ENCODE data around the gene PRR23E.

PRR23E gene

GRCh38 chr3:127161236-127161635 lies 31.7 kb upstream of the PRR23E start (continued):
- TF ChIP-seq ZNF280D (tag by site-specific recombination; IDR thresholded peaks at IDR 0.05) (no peak), ZNF529 (tag by site-specific recombination; IDR thresholded peaks at IDR 0.05; ENCODE audit: insufficient replicate concordance) (no peak), ZNF660 (tag by site-specific recombination; IDR thresholded peaks at IDR 0.05) (no peak), ZBTB20 (tag by site-specific recombination; IDR thresholded peaks at IDR 0.05) (no peak)
- TF ChIP-seq, protein P1, sequence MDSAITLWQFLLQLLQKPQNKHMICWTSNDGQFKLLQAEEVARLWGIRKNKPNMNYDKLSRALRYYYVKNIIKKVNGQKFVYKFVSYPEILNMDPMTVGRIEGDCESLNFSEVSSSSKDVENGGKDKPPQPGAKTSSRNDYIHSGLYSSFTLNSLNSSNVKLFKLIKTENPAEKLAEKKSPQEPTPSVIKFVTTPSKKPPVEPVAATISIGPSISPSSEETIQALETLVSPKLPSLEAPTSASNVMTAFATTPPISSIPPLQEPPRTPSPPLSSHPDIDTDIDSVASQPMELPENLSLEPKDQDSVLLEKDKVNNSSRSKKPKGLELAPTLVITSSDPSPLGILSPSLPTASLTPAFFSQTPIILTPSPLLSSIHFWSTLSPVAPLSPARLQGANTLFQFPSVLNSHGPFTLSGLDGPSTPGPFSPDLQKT (IDR thresholded peaks at IDR 0.05; ENCODE audit: borderline replicate concordance, low read depth, low read length) = no peak

DNA sequence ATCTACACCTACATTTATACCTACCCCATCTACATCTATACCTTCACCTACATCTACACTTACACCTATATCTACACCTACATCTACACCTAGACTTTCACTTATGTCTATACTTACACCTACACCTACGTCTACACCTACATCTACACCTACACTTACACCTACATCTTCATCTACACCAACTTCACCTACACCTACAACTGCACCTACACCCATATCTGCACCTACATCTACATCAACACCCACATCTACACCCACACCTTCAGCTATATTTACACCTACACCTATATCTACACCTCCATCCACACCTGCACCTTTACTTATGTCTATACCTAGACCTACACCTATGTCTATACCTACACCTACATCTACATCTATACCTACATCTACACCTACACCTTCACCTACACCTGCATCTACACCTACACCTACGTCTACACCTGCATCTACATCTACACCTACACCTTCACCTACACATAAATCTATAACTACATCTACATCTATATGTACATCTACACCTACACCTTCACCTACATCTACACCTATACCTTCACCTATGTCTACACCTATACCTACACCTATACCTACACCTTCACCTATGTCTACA lies 30.9 kb upstream of the PRR23E start:
- CTCF ChIA-PET = no interaction called here
- peak; percentile 86 for TF ChIP-seq ZEB2 (tag by site-specific recombination; IDR thresholded peaks at IDR 0.05)
- TF ChIP-seq ZNF404 (tag by site-specific recombination; IDR thresholded peaks at IDR 0.05) = no peak
- no peak for TF ChIP-seq ZBTB26 (tag by site-specific recombination; optimal IDR thresholded peaks at IDR 0.05)
- peak; percentile 89 for TF ChIP-seq ZFHX2 (tag by site-specific recombination; conservative IDR thresholded peaks at IDR 0.05)
- TF ChIP-seq EGR2 (tag by site-specific recombination; IDR thresholded peaks at IDR 0.05; ENCODE audit: low read depth) = peak; percentile 89
- TF ChIP-seq ZBTB48 (tag by site-specific recombination; IDR thresholded peaks at IDR 0.05) = no peak
- 0 out of 2 replicates have a peak, but pooled peaks have one; percentile 5 for TF ChIP-seq ZNF23 (tag by site-specific recombination; IDR thresholded peaks at IDR 0.05; ENCODE audit: borderline replicate concordance)
- POLR2A ChIA-PET = no interaction called here

DNA sequence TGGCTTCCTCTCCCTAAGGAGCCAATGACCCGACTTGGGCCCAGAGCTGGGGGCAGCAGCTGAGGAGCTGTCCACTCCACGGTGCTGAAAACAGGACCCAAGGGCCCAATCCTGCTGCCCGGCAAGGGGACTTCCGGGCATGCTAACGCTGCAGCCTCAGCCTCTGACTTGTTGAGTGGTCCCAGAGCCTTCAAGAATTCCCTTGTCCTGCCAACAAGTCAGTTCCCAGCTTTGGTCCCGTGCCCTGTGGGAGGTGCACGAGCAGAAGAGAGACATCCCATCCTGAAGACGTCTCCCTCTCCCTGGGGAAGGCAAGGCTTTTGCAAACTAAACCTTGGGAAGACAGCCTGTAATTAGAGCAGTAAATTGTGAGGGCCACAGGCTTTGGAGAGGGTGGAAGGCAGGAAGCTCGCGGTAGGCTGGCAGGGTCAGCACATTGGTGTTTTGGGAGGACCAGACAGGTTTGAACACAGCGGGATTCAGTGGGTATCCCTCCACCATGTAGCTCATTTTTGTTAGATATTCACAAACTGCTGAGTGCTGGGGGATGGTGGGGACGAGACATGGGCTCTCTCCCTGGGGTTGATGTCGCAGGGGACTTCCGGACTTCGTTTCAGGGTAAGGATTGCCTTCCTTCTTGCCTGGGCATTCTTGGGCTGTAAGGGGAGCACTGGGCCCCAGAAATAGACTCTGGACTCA lies 29.8 kb upstream of the PRR23E start:
- ChIA-PET POLR2A (no interaction called here), CTCF (no interaction called here)
- no peak overlapping the region for H3K4me3 ChIP-seq (ENCODE audit: low read depth, low read length)
- H3K27ac ChIP-seq (ENCODE audit: extremely low read depth, low read depth, low read length) = no peak overlapping the region
- H3K9me3 ChIP-seq (ENCODE audit: control insufficient read depth, insufficient read depth, low read depth, low read length) = no peaks in the 10 kb centered on the region
- peak; percentile 46; the same call in 1 of the 2 replicates for TF ChIP-seq SP7 (tag by site-specific recombination; IDR thresholded peaks at IDR 0.05)
- no peak for TF ChIP-seq ZNF843 (tag by site-specific recombination; IDR thresholded peaks at IDR 0.05)
- TF ChIP-seq, protein P2, sequence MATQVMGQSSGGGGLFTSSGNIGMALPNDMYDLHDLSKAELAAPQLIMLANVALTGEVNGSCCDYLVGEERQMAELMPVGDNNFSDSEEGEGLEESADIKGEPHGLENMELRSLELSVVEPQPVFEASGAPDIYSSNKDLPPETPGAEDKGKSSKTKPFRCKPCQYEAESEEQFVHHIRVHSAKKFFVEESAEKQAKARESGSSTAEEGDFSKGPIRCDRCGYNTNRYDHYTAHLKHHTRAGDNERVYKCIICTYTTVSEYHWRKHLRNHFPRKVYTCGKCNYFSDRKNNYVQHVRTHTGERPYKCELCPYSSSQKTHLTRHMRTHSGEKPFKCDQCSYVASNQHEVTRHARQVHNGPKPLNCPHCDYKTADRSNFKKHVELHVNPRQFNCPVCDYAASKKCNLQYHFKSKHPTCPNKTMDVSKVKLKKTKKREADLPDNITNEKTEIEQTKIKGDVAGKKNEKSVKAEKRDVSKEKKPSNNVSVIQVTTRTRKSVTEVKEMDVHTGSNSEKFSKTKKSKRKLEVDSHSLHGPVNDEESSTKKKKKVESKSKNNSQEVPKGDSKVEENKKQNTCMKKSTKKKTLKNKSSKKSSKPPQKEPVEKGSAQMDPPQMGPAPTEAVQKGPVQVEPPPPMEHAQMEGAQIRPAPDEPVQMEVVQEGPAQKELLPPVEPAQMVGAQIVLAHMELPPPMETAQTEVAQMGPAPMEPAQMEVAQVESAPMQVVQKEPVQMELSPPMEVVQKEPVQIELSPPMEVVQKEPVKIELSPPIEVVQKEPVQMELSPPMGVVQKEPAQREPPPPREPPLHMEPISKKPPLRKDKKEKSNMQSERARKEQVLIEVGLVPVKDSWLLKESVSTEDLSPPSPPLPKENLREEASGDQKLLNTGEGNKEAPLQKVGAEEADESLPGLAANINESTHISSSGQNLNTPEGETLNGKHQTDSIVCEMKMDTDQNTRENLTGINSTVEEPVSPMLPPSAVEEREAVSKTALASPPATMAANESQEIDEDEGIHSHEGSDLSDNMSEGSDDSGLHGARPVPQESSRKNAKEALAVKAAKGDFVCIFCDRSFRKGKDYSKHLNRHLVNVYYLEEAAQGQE (tag by site-specific recombination; IDR thresholded peaks at IDR 0.05) = peak; percentile 94
- no peak for TF ChIP-seq ZFP69B (tag by site-specific recombination; IDR thresholded peaks at IDR 0.05)
- no peak for TF ChIP-seq ZNF157 (tag by site-specific recombination; IDR thresholded peaks at IDR 0.05)
- H3K36me3 ChIP-seq (ENCODE audit: control insufficient read depth in 2 of 2, insufficient read depth in 1 of 2, low read length in 2 of 2) = no peaks in the 10 kb centered on the region
- H3K4me1 ChIP-seq (ENCODE audit: control insufficient read depth, insufficient read depth, low read length) = no peaks in the 10 kb centered on the region

More for the DNA sequence above, 30.9 kb upstream of the PRR23E start:
- H3K27ac ChIP-seq (ENCODE audit: extremely low read depth, low read depth, low read length) = no peak overlapping the region
- H3K9me3 ChIP-seq (ENCODE audit: control insufficient read depth, insufficient read depth, low read depth, low read length) = no peaks in the 10 kb centered on the region
- H3K4me1 ChIP-seq (ENCODE audit: control insufficient read depth, insufficient read depth, low read length) = no peaks in the 10 kb centered on the region
- no peaks in the 10 kb centered on the region for H3K36me3 ChIP-seq (ENCODE audit: control insufficient read depth in 2 of 2, insufficient read depth in 1 of 2, low read length in 2 of 2)
- H3K4me3 ChIP-seq (ENCODE audit: low read depth, low read length) = no peak overlapping the region

Data from HEK293 (cell line).